A549 (cell line): ENCODE results near the gene CCDC190. TPM values are rescaled to one million over a fixed set of nuclear protein-coding genes. Genes with fewer than 3 reads are reported as not detected.

Experiments used
- ATAC-seq, 2 experiments: fragments of 200-7000 bp in 1 of 2; fragments of >200 bp in 1 of 2; cut with Nextera tagmentation in 1 of 2; cut with Tn5 transposase in 1 of 2; 3 replicates each; pipeline versions ENCODE4 v1.8.0 to v1.9.1; 2018 to 2020; ENCODE audit warnings: mild to moderate bottlenecking in 1 of 2, moderate library complexity in 1 of 2
- CTCF ChIA-PET: fragments of 300-600 bp; sonication (Branson Sonifier 250); formaldehyde crosslinking; extraction: SDS; loops from one replicate; lab custom pipeline; 2021; ENCODE audit warnings: antibody characterized with exemption, inconsistent platforms; lab: Yijun Ruan, JAX
- POLR2A ChIA-PET: fragments of 350-600 bp; formaldehyde crosslinking; extraction: SDS; loops from one replicate; lab custom pipeline; 2021; ENCODE audit warnings: antibody characterized with exemption, inconsistent platforms; lab: Yijun Ruan, JAX
- DNase-seq, 2 experiments: peaks; one replicate each; pipeline versions ENCODE4 v3.0.0 to v3.0.0-alpha.2; 2011 to 2016; ENCODE audit warnings: low read depth in 1 of 2, low spot score in 1 of 2
- FAIRE-seq: peaks from 2 replicates; lab custom pipeline; 2011; peaks lifted over from hg19 to GRCh38; lab: Jason Lieb, UNC
- H3K27ac ChIP-seq, 2 experiments: fragments of >200 bp; sonication (Bioruptor Twin); formaldehyde crosslinking; 3 replicates each; pipeline ENCODE4 v1.5.1; 2016 to 2017
- H3K4me1 ChIP-seq: fragments of >200 bp; sonication (Bioruptor Twin); formaldehyde crosslinking; 3 replicates; pipeline ENCODE4 v1.6.1; 2016
- H3K4me2 ChIP-seq: fragments of >200 bp; sonication (Bioruptor Twin); formaldehyde crosslinking; 3 replicates; pipeline ENCODE4 v1.6.1; 2016
- H3K4me3 ChIP-seq: fragments of >200 bp; sonication (Bioruptor Twin); formaldehyde crosslinking; 3 replicates; pipeline ENCODE4 v1.5.1; 2016
- H3K9me3 ChIP-seq: fragments of >200 bp; sonication (Bioruptor Twin); formaldehyde crosslinking; 3 replicates; pipeline ENCODE4 v1.6.1; 2016
- CBX2 ChIP-seq: fragments of 200-600 bp; sonication (generic); IDR thresholded peaks from 2 replicates; pipeline ENCODE4 v1.6.1; 2016; ENCODE audit warnings: low read depth, mild to moderate bottlenecking, borderline replicate concordance
- CHD2 ChIP-seq: fragments of 150-350 bp; IDR thresholded peaks from 2 replicates; pipeline ENCODE4 v1.6.1; 2014; ENCODE audit warnings: low read length; ENCODE audit not compliant: partially characterized antibody
- CHD4 ChIP-seq: fragments of 200-600 bp; sonication (generic); IDR thresholded peaks from 2 replicates; pipeline ENCODE4 v1.6.1; 2016; ENCODE audit warnings: antibody characterized with exemption, mild to moderate bottlenecking, borderline replicate concordance
- CTCF ChIP-seq: fragments of >200 bp; sonication (Bioruptor Twin); formaldehyde crosslinking; IDR thresholded peaks from 3 replicates; pipeline ENCODE4 v1.5.1; 2016
- FOSB ChIP-seq: fragments of 250-450 bp; sonication (Bioruptor Pico); IDR thresholded peaks from 2 replicates; pipeline ENCODE4 v1.5.0; 2020; ENCODE audit warnings: mild to moderate bottlenecking, moderate library complexity
- FOSL2 ChIP-seq, 2 experiments: fragments of 450-650 bp in 1 of 2; fragments of >200 bp in 1 of 2; sonication (Bioruptor Twin) in 1 of 2; formaldehyde crosslinking; IDR thresholded peaks; 2 replicates each; pipeline versions ENCODE4 v1.5.0 to v1.6.1; 2016 to 2020; ENCODE audit warnings: mild to moderate bottlenecking in 1 of 2, moderate library complexity in 1 of 2
- JUN ChIP-seq, 2 experiments: fragments of >200 bp; sonication (Bioruptor Twin); formaldehyde crosslinking; IDR thresholded peaks; 2 replicates in 1 of 2; 3 replicates in 1 of 2; pipeline ENCODE4 v1.6.1; 2016 to 2017
- JUNB ChIP-seq: fragments of >200 bp; sonication (Bioruptor Twin); formaldehyde crosslinking; IDR thresholded peaks from 2 replicates; pipeline ENCODE4 v1.6.1; 2016
- MAFK ChIP-seq: fragments of 450-650 bp; IDR thresholded peaks from 2 replicates; pipeline ENCODE4 v1.6.1; 2014; ENCODE audit not compliant: partially characterized antibody
- MYC ChIP-seq: IDR thresholded peaks from 2 replicates; pipeline ENCODE4 v1.6.1; 2012; ENCODE audit warnings: mild to moderate bottlenecking, inconsistent platforms, low read length, improper control_type of control experiment, borderline replicate concordance
- NFE2L2 ChIP-seq: fragments of 150-350 bp; conservative IDR thresholded peaks from 2 replicates; pipeline ENCODE4 v1.6.1; 2014; ENCODE audit warnings: low read length
- POLR2A ChIP-seq: IDR thresholded peaks from 2 replicates; pipeline ENCODE4 v1.6.1; 2012; ENCODE audit warnings: mild to moderate bottlenecking, low read length
- RAD21 ChIP-seq, 2 experiments: fragments of >200 bp in 1 of 2; sonication (Bioruptor Twin) in 1 of 2; formaldehyde crosslinking in 1 of 2; IDR thresholded peaks in 1 of 2; conservative IDR thresholded peaks in 1 of 2; 2 replicates in 1 of 2; 3 replicates in 1 of 2; pipeline ENCODE4 v1.6.1; 2012 to 2018; ENCODE audit warnings: inconsistent platforms in 1 of 2
- RFX5 ChIP-seq: fragments of 450-650 bp; IDR thresholded peaks from 2 replicates; pipeline ENCODE4 v1.7.1; 2014; ENCODE audit warnings: antibody characterized with exemption, mild to moderate bottlenecking, moderate library complexity
- RNF2 ChIP-seq: fragments of 200-600 bp; sonication (generic); IDR thresholded peaks from 2 replicates; pipeline ENCODE4 v1.6.1; 2016; ENCODE audit warnings: low read depth, mild to moderate bottlenecking, antibody characterized with exemption, moderate library complexity, borderline replicate concordance
- SREBF2 ChIP-seq: fragments of 450-650 bp; IDR thresholded peaks from 2 replicates; pipeline ENCODE4 v1.6.1; 2014; ENCODE audit warnings: mild to moderate bottlenecking, moderate library complexity
- USF2 ChIP-seq: fragments of 450-650 bp; IDR thresholded peaks from 2 replicates; pipeline ENCODE4 v1.6.1; 2014; ENCODE audit warnings: antibody characterized with exemption
- WGBS: methylation state at CpG from one replicate; pipeline ENCODE4 v1.1.6; 2017; ENCODE audit errors: missing lambda C conversion rate; 5-methylcytosine and 5-hydroxymethylcytosine counted together
- polyA plus RNA-seq, 4 experiments: library from polyadenylated mRNA; depleted of rRNA in 3 of 4; stranded (reverse); fragments of >200 nt; fragmentation: RNase III in 1 of 4; extraction: RNeasy Plus Mini Kit Qiagen cat#74134 plus additional on column Dnase treatment in 1 of 4; gene quantifications; 2 replicates in 3 of 4; 3 replicates in 1 of 4; pipeline ENCODE4 v1.2.3, GENCODE V29; 2011 to 2017
- TF ChIP-seq, protein P1 (sequence below): IDR thresholded peaks from 2 replicates; pipeline ENCODE4 v1.6.1; 2012
- TF ChIP-seq, protein P2 (sequence below): IDR thresholded peaks from 2 replicates; pipeline ENCODE4 v1.6.1; 2012; ENCODE audit warnings: low read depth, borderline replicate concordance
- TF ChIP-seq, protein P3 (sequence below): fragments of 200-600 bp; sonication (generic); IDR thresholded peaks from 2 replicates; pipeline ENCODE4 v1.6.1; 2016; ENCODE audit warnings: antibody characterized with exemption, mild to moderate bottlenecking, moderate library complexity
- TF ChIP-seq, protein P4 (sequence below): fragments of 250-450 bp; sonication (Bioruptor Pico); IDR thresholded peaks from 2 replicates; pipeline ENCODE4 v1.5.0; 2020; ENCODE audit warnings: low read depth, mild to moderate bottlenecking, moderate library complexity
- TF ChIP-seq, protein P5 (sequence below): IDR thresholded peaks from 2 replicates; pipeline ENCODE4 v1.6.1; 2012

Gene CCDC190
- polyA plus RNA-seq, 2 of the 4 experiments (the other 2 are of a cell fraction) = not detected

GRCh38 chr1:162903246-162903645 is 42.3 kb upstream of the CCDC190 start:
- 0 out of 3 replicates have a peak, but pooled peaks cover 4% of the 10 kb centered on the region for H3K4me1 ChIP-seq
- no peaks in the 10 kb centered on the region for H3K9me3 ChIP-seq
- DNase-seq (no peak), FAIRE-seq (no peak), ATAC-seq (no peak)
- WGBS = 71% methylated on average over 4 of the region's 4 CpGs
- H3K4me2 ChIP-seq = no peak overlapping the region
- TF ChIP-seq CHD2 (no peak), RAD21 (conservative IDR thresholded peaks at IDR 0.05 in 1 of 2, IDR thresholded peaks at IDR 0.05 in 1 of 2) (no peak), FOSB (no peak)
- TF ChIP-seq, protein P1, sequence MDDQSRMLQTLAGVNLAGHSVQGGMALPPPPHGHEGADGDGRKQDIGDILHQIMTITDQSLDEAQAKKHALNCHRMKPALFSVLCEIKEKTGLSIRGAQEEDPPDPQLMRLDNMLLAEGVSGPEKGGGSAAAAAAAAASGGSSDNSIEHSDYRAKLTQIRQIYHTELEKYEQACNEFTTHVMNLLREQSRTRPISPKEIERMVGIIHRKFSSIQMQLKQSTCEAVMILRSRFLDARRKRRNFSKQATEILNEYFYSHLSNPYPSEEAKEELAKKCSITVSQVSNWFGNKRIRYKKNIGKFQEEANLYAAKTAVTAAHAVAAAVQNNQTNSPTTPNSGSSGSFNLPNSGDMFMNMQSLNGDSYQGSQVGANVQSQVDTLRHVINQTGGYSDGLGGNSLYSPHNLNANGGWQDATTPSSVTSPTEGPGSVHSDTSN = no peak
- ChIA-PET POLR2A (no interaction called here), CTCF (interaction anchor here (1.2 kb wide), 1 partner anchor 11 kb away, joined by 3 read pairs; no protein-coding TSS in a partner anchor)
- no peak overlapping the region for H3K27ac ChIP-seq
- H3K4me3 ChIP-seq = no peak overlapping the region

DNA sequence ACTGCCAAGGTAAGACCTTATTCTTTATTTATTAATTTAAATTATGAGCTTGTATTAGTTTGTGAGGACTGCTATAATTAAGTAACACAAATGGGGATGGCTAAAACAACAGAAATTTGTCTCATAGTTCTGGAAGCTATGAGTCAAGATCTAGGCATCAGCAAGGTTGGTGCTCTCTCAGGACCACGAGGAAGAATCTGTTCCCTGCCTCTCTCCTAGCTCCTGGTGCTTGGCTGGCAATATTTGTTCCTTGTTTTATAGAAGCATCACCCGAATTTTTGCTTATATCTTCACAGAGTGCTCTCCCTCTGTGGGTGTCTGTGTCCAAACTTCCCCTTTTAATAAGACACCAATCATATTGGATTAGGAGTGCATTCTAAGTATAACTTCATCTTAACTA is 41.4 kb upstream of the CCDC190 start:
- TF ChIP-seq RFX5 (no peak), JUNB (no peak), JUN (IDR thresholded peaks at IDR 0.05) (no peak), MYC (no peak), POLR2A (no peak), FOSL2 (IDR thresholded peaks at IDR 0.05) (no peak), FOSL2 (CRISPR knock-in tag; IDR thresholded peaks at IDR 0.05) (no peak), USF2 (no peak), SREBF2 (no peak), NFE2L2 (no peak)
- TF ChIP-seq, protein P2, sequence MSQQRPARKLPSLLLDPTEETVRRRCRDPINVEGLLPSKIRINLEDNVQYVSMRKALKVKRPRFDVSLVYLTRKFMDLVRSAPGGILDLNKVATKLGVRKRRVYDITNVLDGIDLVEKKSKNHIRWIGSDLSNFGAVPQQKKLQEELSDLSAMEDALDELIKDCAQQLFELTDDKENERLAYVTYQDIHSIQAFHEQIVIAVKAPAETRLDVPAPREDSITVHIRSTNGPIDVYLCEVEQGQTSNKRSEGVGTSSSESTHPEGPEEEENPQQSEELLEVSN = no peak
- TF ChIP-seq, protein P3, sequence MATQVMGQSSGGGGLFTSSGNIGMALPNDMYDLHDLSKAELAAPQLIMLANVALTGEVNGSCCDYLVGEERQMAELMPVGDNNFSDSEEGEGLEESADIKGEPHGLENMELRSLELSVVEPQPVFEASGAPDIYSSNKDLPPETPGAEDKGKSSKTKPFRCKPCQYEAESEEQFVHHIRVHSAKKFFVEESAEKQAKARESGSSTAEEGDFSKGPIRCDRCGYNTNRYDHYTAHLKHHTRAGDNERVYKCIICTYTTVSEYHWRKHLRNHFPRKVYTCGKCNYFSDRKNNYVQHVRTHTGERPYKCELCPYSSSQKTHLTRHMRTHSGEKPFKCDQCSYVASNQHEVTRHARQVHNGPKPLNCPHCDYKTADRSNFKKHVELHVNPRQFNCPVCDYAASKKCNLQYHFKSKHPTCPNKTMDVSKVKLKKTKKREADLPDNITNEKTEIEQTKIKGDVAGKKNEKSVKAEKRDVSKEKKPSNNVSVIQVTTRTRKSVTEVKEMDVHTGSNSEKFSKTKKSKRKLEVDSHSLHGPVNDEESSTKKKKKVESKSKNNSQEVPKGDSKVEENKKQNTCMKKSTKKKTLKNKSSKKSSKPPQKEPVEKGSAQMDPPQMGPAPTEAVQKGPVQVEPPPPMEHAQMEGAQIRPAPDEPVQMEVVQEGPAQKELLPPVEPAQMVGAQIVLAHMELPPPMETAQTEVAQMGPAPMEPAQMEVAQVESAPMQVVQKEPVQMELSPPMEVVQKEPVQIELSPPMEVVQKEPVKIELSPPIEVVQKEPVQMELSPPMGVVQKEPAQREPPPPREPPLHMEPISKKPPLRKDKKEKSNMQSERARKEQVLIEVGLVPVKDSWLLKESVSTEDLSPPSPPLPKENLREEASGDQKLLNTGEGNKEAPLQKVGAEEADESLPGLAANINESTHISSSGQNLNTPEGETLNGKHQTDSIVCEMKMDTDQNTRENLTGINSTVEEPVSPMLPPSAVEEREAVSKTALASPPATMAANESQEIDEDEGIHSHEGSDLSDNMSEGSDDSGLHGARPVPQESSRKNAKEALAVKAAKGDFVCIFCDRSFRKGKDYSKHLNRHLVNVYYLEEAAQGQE = no peak
- TF ChIP-seq, all 56 proteins: peak for 0
- Histone ChIP-seq H3K4me3 (no peak overlapping the region), H3K27ac (no peak overlapping the region), H3K4me2 (no peak overlapping the region), H3K9me3 (no peaks in the 10 kb centered on the region), H3K4me1 (0 out of 3 replicates have a peak, but pooled peaks cover 4% of the 10 kb centered on the region)
- DNase-seq (no peak), FAIRE-seq (no peak), ATAC-seq (no peak)
- 0% methylated on average over 2 of the region's 2 CpGs for WGBS
- ChIA-PET POLR2A (no interaction called here), CTCF (interaction anchor here (1.2 kb wide), 1 partner anchor 12 kb away, joined by 3 read pairs; no protein-coding TSS in a partner anchor)

DNA sequence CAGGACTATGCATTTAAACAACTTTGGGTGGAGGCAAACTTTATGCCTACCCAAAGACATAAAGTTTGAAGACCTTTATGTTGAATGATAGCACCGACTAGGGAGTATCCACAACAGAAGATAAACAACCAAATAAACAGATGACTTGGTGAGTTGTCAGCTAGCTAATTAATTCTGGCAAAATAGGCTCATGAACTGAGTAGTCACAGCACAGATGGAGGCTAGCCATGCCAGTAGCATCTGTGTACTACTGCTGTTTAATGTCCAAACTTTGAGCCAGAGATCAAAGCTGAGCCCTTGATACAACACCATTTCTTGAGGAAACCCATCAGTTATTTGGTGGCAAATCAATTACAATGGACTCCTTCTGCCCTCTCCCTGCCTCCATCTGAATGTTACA is 40.3 kb upstream of the CCDC190 start:
- H3K4me1 ChIP-seq = 0 out of 3 replicates have a peak, but pooled peaks cover 4% of the 10 kb centered on the region
- ATAC-seq = no peak
- H3K27ac ChIP-seq = no peak overlapping the region
- CTCF ChIA-PET = interaction anchor here (1.5 kb wide), 1 partner anchor 12 kb away, joined by 3 read pairs; no protein-coding TSS in a partner anchor
- H3K4me3 ChIP-seq = no peak overlapping the region
- FAIRE-seq = no peak
- H3K4me2 ChIP-seq = no peak overlapping the region
- no peak for DNase-seq
- POLR2A ChIA-PET = no interaction called here
- 8% methylated on average over 1 of the region's 1 CpG for WGBS
- H3K9me3 ChIP-seq = no peaks in the 10 kb centered on the region
- TF ChIP-seq MAFK = no peak
- TF ChIP-seq FOSL2 (IDR thresholded peaks at IDR 0.05) = no peak
- TF ChIP-seq FOSL2 (CRISPR knock-in tag; IDR thresholded peaks at IDR 0.05) = no peak
- no peak for TF ChIP-seq RNF2
- TF ChIP-seq, protein P4, sequence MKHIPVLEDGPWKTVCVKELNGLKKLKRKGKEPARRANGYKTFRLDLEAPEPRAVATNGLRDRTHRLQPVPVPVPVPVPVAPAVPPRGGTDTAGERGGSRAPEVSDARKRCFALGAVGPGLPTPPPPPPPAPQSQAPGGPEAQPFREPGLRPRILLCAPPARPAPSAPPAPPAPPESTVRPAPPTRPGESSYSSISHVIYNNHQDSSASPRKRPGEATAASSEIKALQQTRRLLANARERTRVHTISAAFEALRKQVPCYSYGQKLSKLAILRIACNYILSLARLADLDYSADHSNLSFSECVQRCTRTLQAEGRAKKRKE (CRISPR knock-in tag) = no peak
- TF ChIP-seq CTCF = no peak
- no peak for TF ChIP-seq CHD4
- TF ChIP-seq CBX2 = no peak
- TF ChIP-seq, protein P5, sequence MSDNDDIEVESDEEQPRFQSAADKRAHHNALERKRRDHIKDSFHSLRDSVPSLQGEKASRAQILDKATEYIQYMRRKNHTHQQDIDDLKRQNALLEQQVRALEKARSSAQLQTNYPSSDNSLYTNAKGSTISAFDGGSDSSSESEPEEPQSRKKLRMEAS = no peak
- TF ChIP-seq, protein P1 = no peak
- TF ChIP-seq, all 56 proteins: peak for 0
